ENCODE data around the gene SLC25A10. TPM values are rescaled to one million over a fixed set of nuclear protein-coding genes. Genes with fewer than 3 reads are reported as not detected.

SLC25A10 gene
- total and polyA plus RNA-seq, 2 of the 8 experiments (the other 6 are each of a cell fraction or from before 2014, with no cell fraction given) = 22.2 to 43.0 TPM

DNA sequence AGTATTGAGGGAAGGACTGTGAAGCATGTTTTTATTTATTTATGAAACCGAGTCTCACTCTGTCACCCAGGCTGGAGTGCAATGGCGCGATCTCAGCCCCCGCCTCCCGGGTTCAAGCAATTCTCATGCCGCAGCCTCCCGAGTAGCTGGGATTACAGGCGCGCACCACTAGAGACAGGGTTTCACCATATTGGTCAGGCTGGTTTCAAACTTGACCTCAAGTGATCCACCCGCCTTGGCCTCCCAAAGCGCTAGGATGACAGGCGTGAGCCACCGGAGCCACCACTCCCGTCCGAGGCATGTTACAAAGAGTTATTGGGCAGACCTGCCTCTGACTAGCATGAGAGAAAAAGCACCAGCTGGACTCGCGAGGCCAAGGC lies 5.9 kb upstream of the SLC25A10 start (continued):
- no peak for TF ChIP-seq RBBP5 (IDR thresholded peaks at IDR 0.05; ENCODE audit: borderline replicate concordance, low read depth, low read length)

Data from H1 (cell line).